ENCODE data around the gene NABP1.
"Not testable (repeated sequence)": the region's sequence is repeated elsewhere in the genome, so short reads cannot be mapped to it uniquely, and the experiment has no call there.

NABP1 gene

DNA sequence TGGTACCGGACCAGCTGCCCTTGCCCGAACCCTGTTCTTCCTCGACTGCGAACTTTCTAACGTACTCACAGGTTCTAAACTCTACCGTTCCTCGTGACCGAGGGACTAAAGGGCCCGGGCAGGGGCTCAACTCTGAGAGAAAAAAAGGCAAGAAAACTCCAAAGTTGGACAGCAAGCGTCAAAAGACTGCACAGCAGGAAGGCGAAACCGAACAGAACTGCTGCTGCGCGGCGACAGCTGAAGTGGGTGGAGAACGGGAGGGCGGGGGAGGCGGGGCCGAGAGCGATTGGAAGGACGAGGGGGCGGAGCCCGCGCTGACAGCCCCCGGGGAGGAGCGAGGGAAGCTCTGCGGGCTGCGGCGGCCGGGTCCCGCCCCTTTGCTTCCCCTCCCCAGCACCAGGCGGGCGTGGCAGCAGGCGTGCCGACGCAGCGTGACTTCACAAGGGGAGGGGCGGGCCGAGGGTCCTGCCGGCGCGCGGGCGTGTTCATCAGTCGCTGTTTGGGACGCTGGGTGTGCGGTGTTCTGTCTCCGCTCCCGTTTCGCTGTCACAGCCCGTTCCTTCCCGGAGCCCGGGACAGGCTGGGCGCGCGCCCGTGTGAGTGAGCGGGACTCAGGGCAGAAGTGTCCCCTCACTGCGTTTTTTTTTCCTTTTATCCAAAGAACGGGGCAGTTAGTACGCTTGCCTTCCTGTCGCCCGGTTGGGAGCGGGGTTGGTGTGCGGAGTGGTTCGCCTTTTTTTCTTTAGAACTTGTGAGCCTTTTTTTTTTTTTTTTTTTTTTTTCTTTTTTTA lies at the start of gene NABP1:
NABP1 (plus strand) TSS at position 491 of the 791 bp plus-strand sequence. CDS start 479 bp downstream, outside the sequence.
- peak; percentile 88 for DNase-seq (ENCODE audit: low spot score)

DNA sequence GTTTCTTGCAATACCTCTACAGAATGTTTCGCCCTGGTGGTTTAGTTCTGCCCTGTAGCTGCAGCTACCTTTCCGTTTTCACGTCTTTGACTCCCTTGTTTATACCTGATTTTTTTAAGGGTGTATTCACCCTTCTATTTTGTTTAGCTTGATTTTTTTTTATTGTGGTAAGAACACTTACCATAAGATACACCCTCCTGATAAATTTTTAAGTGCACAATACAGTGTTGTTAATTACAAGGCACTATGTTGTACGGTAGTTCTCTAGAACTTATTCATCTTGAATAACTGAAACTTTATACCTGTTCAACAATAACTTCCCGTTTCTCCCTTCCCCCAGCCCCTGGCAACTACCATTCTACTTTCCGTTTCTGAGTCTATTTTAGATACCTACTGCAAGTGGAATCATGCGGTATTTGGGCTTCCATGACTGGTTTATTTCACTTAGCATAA lies 48.9 kb upstream of the NABP1 start:
- DNase-seq (ENCODE audit: low spot score) = no peak

GRCh38 chr2:191629976-191630712 lies 47.8 kb upstream of the NABP1 start:
- no peak for DNase-seq (ENCODE audit: low spot score)

- no peak for DNase-seq (ENCODE audit: low spot score)
Measured at GRCh38 chr2:191631754-191632153, 46.2 kb upstream of the NABP1 start.

- no peak for DNase-seq (ENCODE audit: low spot score)
Measured at GRCh38 chr2:191632426-191632825, 45.5 kb upstream of the NABP1 start.

DNA sequence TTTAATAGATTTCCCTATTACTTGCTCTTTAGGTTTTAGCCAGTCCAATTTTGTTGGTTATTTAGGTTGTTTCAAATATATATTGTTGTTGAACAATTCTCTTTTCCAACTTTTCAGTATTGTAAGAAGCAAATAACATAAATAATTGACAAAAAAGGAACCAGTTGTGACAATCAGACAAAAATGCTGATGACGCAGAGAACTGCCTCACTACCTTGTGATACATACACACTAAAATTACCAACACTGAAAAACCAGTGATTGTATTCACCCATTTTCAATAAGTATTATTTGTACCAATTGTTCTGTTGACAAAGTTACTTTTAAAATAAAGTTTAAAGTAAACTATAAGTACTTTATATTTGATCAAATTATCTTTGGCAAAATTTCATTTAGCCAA lies 43.1 kb upstream of the NABP1 start:
- DNase-seq (ENCODE audit: low spot score) = no peak

DNA sequence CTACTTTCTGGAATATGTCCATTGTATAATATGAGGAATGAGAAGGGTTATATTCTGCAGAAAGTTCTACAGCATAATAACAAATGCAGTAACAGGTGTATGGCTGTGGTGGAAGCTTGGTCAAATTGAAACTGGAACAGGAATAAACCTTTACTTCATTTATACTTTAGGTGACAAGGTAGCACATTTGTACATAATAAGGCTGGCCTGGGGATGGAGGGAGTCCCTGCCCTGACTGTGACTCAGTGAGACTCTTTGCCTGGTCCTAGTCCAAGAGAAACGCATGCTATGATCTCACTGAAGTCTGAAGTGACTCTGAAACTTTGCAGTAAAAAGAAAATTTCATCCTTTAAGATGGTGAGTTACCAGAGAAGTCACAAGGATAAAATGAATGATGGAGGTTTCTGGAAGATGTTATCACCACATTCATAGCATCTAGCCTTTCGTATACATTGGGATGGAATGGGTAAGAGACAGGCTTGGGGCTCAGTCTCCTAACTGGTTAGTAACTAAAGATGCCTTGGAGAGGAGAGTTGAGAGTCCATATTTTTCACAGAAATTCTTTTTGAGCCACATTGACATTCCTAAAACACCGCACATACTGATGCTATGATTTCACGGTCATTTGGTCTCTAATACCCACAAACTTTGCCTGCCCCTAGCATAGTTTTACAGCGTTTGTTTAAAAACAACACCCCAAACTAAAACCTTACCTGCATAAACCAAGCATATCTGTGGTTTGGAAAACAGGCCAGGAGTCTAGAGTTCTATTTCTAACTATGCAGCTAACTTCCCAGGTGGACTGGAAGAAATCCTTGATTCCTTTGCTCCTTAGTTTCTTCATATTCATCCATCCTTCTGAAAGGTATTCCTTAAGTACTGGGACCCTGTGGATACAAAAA lies 42.4 kb upstream of the NABP1 start:
- DNase-seq (ENCODE audit: low spot score) = peak; percentile 25

- DNase-seq (ENCODE audit: low spot score) = peak; percentile 29
Measured at GRCh38 chr2:191636235-191636543, 41.7 kb upstream of the NABP1 start.

- no peak for DNase-seq (ENCODE audit: low spot score)
Measured at GRCh38 chr2:191636586-191636985, 41.4 kb upstream of the NABP1 start.

GRCh38 chr2:191637182-191638078 lies 40.5 kb upstream of the NABP1 start:
- no peak for DNase-seq (ENCODE audit: low spot score)

GRCh38 chr2:191638079-191638801 lies 39.7 kb upstream of the NABP1 start:
- DNase-seq (ENCODE audit: low spot score) = no peak

GRCh38 chr2:191638802-191639172 lies 39.1 kb upstream of the NABP1 start:
- DNase-seq (ENCODE audit: low spot score) = no peak

- no peak for DNase-seq (ENCODE audit: low spot score)
Measured at GRCh38 chr2:191641609-191642008, 36.3 kb upstream of the NABP1 start.

DNA sequence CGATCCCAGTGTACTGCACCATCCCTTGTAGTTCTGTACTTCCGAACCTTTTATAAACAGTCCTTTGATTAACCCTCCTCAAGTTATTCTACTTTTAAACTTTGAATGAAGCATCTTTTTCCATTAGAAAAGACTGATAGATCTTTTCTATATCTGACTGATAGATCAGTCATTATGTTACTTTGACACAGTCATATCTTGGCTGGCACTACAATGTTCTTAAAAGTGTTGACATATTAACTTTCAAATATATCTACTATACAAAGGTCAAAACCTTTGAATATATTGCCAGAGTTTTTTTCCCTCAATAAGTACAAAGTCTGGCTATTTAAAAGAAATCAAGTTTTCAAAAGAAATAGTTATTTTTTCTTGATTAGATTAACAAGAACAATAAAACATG lies 35.4 kb upstream of the NABP1 start:
- DNase-seq (ENCODE audit: low spot score) = no peak

- DNase-seq (ENCODE audit: low spot score) = no peak
Measured at GRCh38 chr2:191643429-191643828, 34.5 kb upstream of the NABP1 start.

GRCh38 chr2:191644613-191645012 lies 33.3 kb upstream of the NABP1 start:
- DNase-seq (ENCODE audit: low spot score) = not testable (repeated sequence)

GRCh38 chr2:191645032-191645431 lies 32.9 kb upstream of the NABP1 start:
- DNase-seq (ENCODE audit: low spot score) = no peak

DNA sequence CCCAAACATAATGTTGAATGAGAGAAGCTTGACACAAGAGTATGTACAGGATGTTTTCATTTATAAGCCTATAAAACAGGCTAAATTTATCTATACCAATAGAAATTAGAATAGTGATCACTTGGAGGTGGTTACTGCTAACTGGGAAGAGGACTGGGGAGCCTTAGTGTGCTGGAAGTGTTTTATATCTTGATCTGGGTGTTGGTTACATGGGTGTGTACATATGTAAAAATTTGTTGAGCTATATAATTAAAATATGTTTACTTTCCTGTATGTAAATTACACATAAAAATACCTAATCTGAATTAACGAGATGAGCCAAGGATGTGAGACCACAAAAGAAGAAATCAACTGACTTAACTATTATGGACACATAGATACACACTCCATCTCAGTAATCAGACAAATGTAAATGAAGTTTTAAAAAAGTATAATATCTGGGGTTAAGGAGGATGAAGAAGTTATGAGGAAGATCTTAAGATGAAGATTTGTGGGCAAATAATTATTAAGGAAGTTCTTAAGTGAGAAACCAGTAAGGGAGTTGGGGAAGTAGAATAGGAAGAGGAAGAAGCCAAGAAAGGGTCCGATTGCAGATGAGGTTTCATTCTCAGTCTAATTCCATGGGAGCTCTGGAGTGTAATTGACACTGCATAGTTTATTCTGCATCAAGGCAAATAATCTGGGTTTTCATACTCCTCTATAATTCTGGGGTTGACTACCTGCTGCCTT lies 32.3 kb upstream of the NABP1 start:
- DNase-seq (ENCODE audit: low spot score) = no peak

DNA sequence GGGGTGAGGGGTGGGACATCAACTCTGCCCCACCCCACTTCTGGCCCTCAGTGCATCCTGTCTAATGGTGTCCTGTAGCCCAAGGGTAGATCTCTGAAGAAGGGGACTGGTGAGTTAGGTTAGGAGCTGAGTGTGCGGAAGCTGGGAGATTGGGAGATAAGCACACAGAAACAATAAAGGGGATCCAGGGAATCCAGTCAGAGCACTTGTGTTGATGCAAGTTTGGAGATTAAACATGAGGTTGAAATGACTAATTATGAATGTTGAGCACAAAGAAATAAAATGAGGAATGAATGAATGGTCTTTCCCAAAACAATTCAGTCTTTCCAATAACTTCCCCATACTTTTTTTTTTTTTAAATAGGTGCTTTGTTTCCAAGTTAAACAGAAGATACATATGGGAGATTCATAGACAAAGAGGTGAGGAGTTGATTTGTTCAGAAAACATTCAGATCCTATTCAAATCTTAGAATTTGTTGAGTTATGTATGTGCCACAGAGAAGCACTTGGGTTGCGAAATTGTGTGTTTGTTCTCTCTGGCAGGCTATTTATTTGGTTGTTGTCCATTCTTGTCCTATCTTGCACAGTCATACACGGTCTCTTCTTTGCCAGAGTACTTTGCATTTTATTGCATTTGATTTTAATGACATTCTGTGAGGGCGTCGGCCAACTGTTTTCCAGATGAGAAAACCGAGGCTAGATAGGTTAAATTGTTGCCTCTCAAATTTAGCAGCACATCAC lies 31.6 kb upstream of the NABP1 start:
- no peak for DNase-seq (ENCODE audit: low spot score)
